ENCODE results near the gene CRACR2B.

DNA sequence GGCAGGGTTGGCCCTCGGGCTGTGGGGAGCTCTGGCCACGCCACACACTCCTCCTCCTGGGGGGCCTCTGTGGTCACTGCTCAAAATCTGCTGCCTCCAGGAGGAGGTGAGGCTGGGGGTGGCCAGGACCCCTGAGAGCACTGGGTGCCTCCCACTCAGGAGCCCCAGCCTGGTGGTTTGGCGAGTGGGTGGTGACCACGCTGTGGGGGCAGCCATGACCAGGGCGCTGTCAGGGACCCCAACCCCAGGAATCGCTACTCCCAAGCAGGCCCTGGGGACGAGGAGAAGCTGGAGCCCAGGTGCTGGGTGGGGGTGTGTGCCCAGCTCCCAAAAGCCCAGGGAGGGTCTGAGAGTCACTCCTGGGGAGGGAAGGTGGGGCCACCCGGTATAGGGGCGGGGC lies 45.1 kb downstream of the CRACR2B start:
- TF ChIP-seq CTCF (IDR thresholded peaks at IDR 0.05) (no peak), POLR2A (IDR thresholded peaks at IDR 0.05) (no peak)

All from uterus (tissue), 2 donors.